ENCODE measurements around the gene DR1. TPM values are rescaled to one million over a fixed set of nuclear protein-coding genes. Genes with fewer than 3 reads are reported as not detected.
A peak's percentile ranks its signal among the peaks of the same experiment; 100 is the strongest.

The DR1 gene
- total and polyA plus RNA-seq, 10 donors, result 8.3 to 62.5 (median 50.3) TPM

GRCh38 chr1:93339171-93339697 is 6.5 kb upstream of the DR1 start:
- H3K36me3 ChIP-seq, result peaks cover 0 to 28% (median 5%) of the 10 kb centered on the region in 6 donors
- H3K4me1 ChIP-seq, result peaks cover 0 to 27% (median 3%) of the 10 kb centered on the region in 6 donors
- no peaks in the 10 kb centered on the region for H3K9me3 ChIP-seq
- H3K27ac ChIP-seq, result no peak overlapping the region
- TF ChIP-seq CTCF (IDR thresholded peaks at IDR 0.05 in 8 of 11, conservative IDR thresholded peaks at IDR 0.05 in 3 of 11) (no peak), POLR2A (IDR thresholded peaks at IDR 0.05) (no peak), POLR2AphosphoS5 (IDR thresholded peaks at IDR 0.05) (no peak)
- H3K27me3 ChIP-seq (replicated peaks in 1 of 7), result no peaks in the 10 kb centered on the region
- no peak for DNase-seq
- no peak overlapping the region for H3K4me3 ChIP-seq
- intact Hi-C loops (cut with DNase I; ENCODE audit: low total_unique reads), result no loop called here
- WGBS, 5 donors, result 31 to 65% (median 33%) methylated on average over 3 of the region's 3 CpGs

- H3K9me3 ChIP-seq, result no peaks in the 10 kb centered on the region
- H3K4me1 ChIP-seq, result peaks cover 0 to 36% (median 8%) of the 10 kb centered on the region in 6 donors
- DNase-seq, result no peak
Measured at GRCh38 chr1:93340090-93340489, 5.6 kb upstream of the DR1 start.

GRCh38 chr1:93344484-93344883 is 1.2 kb upstream of the DR1 start:
- intact Hi-C loops (cut with DNase I; ENCODE audit: low total_unique reads), result no loop called here
- H3K27ac ChIP-seq, result no peak overlapping the region
- WGBS, 5 donors, result 84 to 94% (median 91%) methylated on average over 6 of the region's 6 CpGs
- no peak overlapping the region for H3K4me3 ChIP-seq
- H3K4me1 ChIP-seq, result peaks cover 27 to 67% (median 37%) of the 10 kb centered on the region in 6 donors
- DNase-seq, result no peak
- TF ChIP-seq POLR2AphosphoS5 (IDR thresholded peaks at IDR 0.05) (no peak), CTCF (IDR thresholded peaks at IDR 0.05 in 8 of 11, conservative IDR thresholded peaks at IDR 0.05 in 3 of 11) (no peak), POLR2A (IDR thresholded peaks at IDR 0.05) (no peak)
- H3K9me3 ChIP-seq, result no peaks in the 10 kb centered on the region
- no peaks in the 10 kb centered on the region for H3K27me3 ChIP-seq (replicated peaks in 1 of 7)
- peaks cover 0 to under 1% (median 0%) of the 10 kb centered on the region in 6 donors for H3K36me3 ChIP-seq

More at GRCh38 chr1:93340090-93340489, 5.6 kb upstream of the DR1 start:
- no peak overlapping the region for H3K27ac ChIP-seq
- H3K27me3 ChIP-seq (replicated peaks in 1 of 7), result no peaks in the 10 kb centered on the region
- no peak overlapping the region for H3K4me3 ChIP-seq
- intact Hi-C loops (cut with DNase I; ENCODE audit: low total_unique reads), result no loop called here
- TF ChIP-seq POLR2A (IDR thresholded peaks at IDR 0.05) (no peak), POLR2AphosphoS5 (IDR thresholded peaks at IDR 0.05) (no peak), CTCF (IDR thresholded peaks at IDR 0.05 in 8 of 11, conservative IDR thresholded peaks at IDR 0.05 in 3 of 11) (no peak)
- peaks cover 0 to 28% (median 5%) of the 10 kb centered on the region in 6 donors for H3K36me3 ChIP-seq

- H3K27me3 ChIP-seq (replicated peaks in 1 of 7), result no peaks in the 10 kb centered on the region
- H3K27ac ChIP-seq, result peak overlapping the region; percentile 90 to 97 (median 95)
- H3K9me3 ChIP-seq, result no peaks in the 10 kb centered on the region
- peaks cover 0 to 5% (median 0%) of the 10 kb centered on the region in 6 donors for H3K36me3 ChIP-seq
- WGBS, 5 donors, result 19 to 22% (median 20%) methylated on average over 12 of the region's 12 CpGs
- no peak for TF ChIP-seq POLR2A (IDR thresholded peaks at IDR 0.05)
- no peak for TF ChIP-seq POLR2AphosphoS5 (IDR thresholded peaks at IDR 0.05)
- TF ChIP-seq CTCF (IDR thresholded peaks at IDR 0.05 in 8 of 11, conservative IDR thresholded peaks at IDR 0.05 in 3 of 11), result peak in 1 of 11 experiments; percentile 3
- intact Hi-C loops (cut with DNase I; ENCODE audit: low total_unique reads), result no loop called here
- no peak for DNase-seq
- peak overlapping the region; percentile 76 to 99 (median 97) for H3K4me3 ChIP-seq
- peaks cover 33 to 73% (median 43%) of the 10 kb centered on the region in 6 donors for H3K4me1 ChIP-seq
Measured at GRCh38 chr1:93344886-93345632, 648 bp upstream of the DR1 start.
